GM19099 (cell line): ENCODE measurements around the gene ETV2.

Experiments used
- POLR2A ChIP-seq: IDR thresholded peaks from 3 replicates; pipeline ENCODE4 v1.6.1; 2011; ENCODE audit warnings: low read depth; ENCODE audit not compliant: insufficient read length; ENCODE audit errors: extremely low read depth

The ETV2 gene

DNA sequence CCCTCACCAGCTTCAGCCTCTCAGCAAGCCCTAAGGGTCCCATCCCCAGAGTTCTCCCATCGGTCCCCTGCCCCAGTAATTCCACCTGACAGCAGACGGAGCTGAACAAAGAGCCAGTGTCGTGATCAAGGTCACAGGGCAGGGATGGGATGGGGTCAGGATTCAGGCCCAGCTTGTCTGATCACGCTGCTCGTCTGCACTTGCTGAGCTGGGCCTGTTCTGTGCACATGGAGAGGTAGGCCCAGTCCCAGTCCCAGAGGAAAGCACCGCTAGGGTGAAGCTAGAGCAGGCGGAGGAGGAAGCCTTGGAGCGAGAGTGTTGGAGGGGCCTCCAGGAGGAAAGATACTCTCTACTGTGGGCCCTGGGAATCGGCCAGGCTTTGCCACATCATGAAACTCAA, 19.8 kb upstream of the ETV2 start:
- no peak for TF ChIP-seq POLR2A

- TF ChIP-seq POLR2A = no peak
These were observed 18.8 kb upstream of the ETV2 start for GRCh38 chr19:35622750-35623149.

GRCh38 chr19:35623327-35624010, 18.1 kb upstream of the ETV2 start:
- TF ChIP-seq POLR2A = no peak

- TF ChIP-seq POLR2A = no peak
These were observed 13.3 kb upstream of the ETV2 start for GRCh38 chr19:35628264-35628564.

- TF ChIP-seq POLR2A = peak; percentile 61
These were observed 12.8 kb upstream of the ETV2 start, which contains the start of gene RBM42 for GRCh38 chr19:35628565-35629331. Gene RBM42 (plus strand): TSS chr19:35629036. CDS start chr19:35629154, 118 bp downstream.

GRCh38 chr19:35629332-35629633, 12.3 kb upstream of the ETV2 start:
- no peak for TF ChIP-seq POLR2A

DNA sequence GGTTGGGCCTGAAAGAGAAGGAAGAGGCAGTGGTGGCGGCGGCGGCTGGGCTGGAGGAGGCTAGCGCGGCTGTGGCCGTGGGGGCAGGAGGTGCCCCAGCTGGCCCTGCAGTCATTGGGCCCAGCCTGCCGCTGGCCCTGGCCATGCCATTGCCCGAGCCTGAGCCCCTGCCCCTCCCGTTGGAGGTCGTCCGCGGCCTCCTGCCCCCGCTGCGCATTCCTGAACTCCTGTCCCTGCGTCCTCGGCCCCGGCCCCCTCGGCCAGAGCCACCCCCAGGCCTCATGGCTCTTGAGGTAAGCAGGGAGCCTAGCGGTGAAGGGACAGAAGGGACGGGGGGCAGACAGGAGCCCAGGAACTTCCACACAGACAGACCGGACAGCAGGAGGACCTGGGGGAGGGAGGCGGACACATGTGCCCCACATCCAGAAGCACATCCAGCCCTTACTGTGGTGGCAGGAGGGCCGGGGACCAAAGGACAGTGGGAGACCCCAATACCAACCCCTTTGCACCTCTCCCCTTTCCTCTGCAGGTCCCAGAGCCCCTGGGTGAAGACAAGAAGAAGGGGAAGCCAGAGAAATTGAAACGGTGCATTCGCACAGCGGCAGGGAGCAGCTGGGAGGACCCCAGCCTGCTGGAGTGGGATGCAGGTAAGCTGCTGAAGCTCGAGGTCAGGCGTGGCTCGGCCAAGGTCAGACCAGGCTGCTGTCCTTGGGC, 7.7 kb upstream of the ETV2 start:
- TF ChIP-seq POLR2A = no peak

- TF ChIP-seq POLR2A = no peak
These were observed 4.9 kb upstream of the ETV2 start for GRCh38 chr19:35636651-35637050.

- no peak for TF ChIP-seq POLR2A
These were observed 4.4 kb upstream of the ETV2 start for GRCh38 chr19:35637165-35637564.

DNA sequence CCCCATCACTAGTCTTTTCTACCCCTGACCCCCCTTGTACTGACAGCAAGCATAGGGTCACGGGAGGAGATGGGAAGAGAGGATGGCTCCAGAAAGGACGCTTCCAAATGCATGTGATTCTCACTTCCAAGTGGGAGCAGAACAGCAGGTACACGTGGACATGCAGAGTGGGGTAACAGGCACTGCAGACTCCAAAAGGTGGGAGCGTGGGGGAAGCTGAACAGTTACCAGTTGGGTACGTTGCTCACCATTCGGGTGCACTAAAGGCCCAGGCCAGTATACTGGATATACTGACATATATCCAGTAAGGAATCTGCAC, 2.3 kb upstream of the ETV2 start:
- no peak for TF ChIP-seq POLR2A

DNA sequence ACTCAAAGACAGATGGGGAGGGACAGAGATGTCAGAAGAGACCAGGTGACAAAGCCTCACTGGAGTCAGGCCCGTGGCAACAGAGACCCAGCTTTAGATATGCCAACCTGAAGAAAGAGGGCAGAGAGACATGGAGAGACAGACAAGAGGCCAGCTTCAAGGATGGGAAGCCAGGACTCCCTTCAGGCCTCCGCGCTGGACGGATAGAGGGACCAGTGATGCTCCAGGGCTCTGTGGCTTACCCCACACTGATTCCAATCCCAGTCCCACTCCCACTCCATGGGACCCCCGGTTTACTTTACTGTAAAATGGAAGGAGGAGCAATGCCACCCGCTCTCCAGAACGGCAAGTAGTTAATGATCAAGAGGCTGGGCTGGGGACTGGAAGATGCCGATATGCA, 1.7 kb upstream of the ETV2 start:
- no peak for TF ChIP-seq POLR2A

DNA sequence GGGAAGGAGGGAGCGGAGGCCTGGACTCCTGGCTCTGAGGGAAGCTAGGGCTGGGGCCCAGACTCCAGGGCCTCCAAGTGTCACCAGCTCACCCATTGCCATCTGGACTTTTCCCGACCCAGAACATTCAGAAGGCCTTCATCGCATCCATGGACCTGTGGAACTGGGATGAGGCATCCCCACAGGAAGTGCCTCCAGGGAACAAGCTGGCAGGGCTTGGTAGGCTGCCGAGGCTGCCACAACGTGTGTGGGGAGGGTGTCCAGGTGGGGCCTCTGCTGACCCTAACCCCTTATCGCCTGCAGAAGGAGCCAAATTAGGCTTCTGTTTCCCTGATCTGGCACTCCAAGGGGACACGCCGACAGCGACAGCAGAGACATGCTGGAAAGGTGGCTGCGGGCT, 767 bp downstream of the ETV2 start:
- TF ChIP-seq POLR2A = no peak

- TF ChIP-seq POLR2A = no peak
These were observed 1.3 kb downstream of the ETV2 start for GRCh38 chr19:35642798-35643254.

GRCh38 chr19:35643255-35644205, 2.0 kb downstream of the ETV2 start:
- peak; percentile 91 for TF ChIP-seq POLR2A
